ENCODE results near the gene NOSIP.

NOSIP gene

GRCh38 chr19:49595819-49596404, 15.6 kb upstream of the NOSIP start:
- in situ Hi-C loops (cut with MboI; ENCODE audit: low sequenced_read_pairs): no loop called here

GRCh38 chr19:49594993-49595818, 14.8 kb upstream of the NOSIP start:
- in situ Hi-C loops (cut with MboI; ENCODE audit: low sequenced_read_pairs): no loop called here

GRCh38 chr19:49594157-49594992, 14.0 kb upstream of the NOSIP start:
- in situ Hi-C loops (cut with MboI; ENCODE audit: low sequenced_read_pairs): no loop called here

- in situ Hi-C loops (cut with MboI; ENCODE audit: low sequenced_read_pairs): no loop called here
Observed at GRCh38 chr19:49593233-49594113, 13.1 kb upstream of the NOSIP start.

- in situ Hi-C loops (cut with MboI; ENCODE audit: low sequenced_read_pairs): no loop called here
Observed at GRCh38 chr19:49592486-49593232, 12.3 kb upstream of the NOSIP start.

GRCh38 chr19:49591731-49592485, 11.6 kb upstream of the NOSIP start:
- in situ Hi-C loops (cut with MboI; ENCODE audit: low sequenced_read_pairs): no loop called here

- in situ Hi-C loops (cut with MboI; ENCODE audit: low sequenced_read_pairs): no loop called here
Observed at GRCh38 chr19:49590971-49591730, 10.8 kb upstream of the NOSIP start, which contains the start of gene PRR12. Gene PRR12 (plus strand): TSS chr19:49591182. CDS start chr19:49591655, 473 bp downstream.

GRCh38 chr19:49590071-49590970, 10.0 kb upstream of the NOSIP start:
- in situ Hi-C loops (cut with MboI; ENCODE audit: low sequenced_read_pairs): no loop called here

- in situ Hi-C loops (cut with MboI; ENCODE audit: low sequenced_read_pairs): no loop called here
Observed at GRCh38 chr19:49589502-49589905, 9.1 kb upstream of the NOSIP start.

GRCh38 chr19:49588365-49589122, 8.2 kb upstream of the NOSIP start:
- in situ Hi-C loops (cut with MboI; ENCODE audit: low sequenced_read_pairs): no loop called here

GRCh38 chr19:49587227-49587626, 6.9 kb upstream of the NOSIP start:
- in situ Hi-C loops (cut with MboI; ENCODE audit: low sequenced_read_pairs): no loop called here

GRCh38 chr19:49585023-49585422, 4.7 kb upstream of the NOSIP start:
- in situ Hi-C loops (cut with MboI; ENCODE audit: low sequenced_read_pairs): no loop called here

- in situ Hi-C loops (cut with MboI; ENCODE audit: low sequenced_read_pairs): no loop called here
Observed at GRCh38 chr19:49583239-49583638, 2.9 kb upstream of the NOSIP start.

GRCh38 chr19:49581007-49581508, 702 bp upstream of the NOSIP start, which contains the start of gene PRRG2:
Gene PRRG2 (plus strand): TSS chr19:49581316. CDS start chr19:49583220, 1,904 bp downstream.
- in situ Hi-C loops (cut with MboI; ENCODE audit: low sequenced_read_pairs): no loop called here

GRCh38 chr19:49579947-49580263, 451 bp downstream of the NOSIP start:
- in situ Hi-C loops (cut with MboI; ENCODE audit: low sequenced_read_pairs): no loop called here

GRCh38 chr19:49579193-49579592, 1.2 kb downstream of the NOSIP start:
- in situ Hi-C loops (cut with MboI; ENCODE audit: low sequenced_read_pairs): no loop called here

Measured in HL-60/S4 treated with phorbol 12-myristate 13-acetate at 8.2 ng/mL for 4 days and 3 days (cell line).